ENCODE measurements around the gene TSPAN14. TPM values are rescaled to one million over a fixed set of nuclear protein-coding genes. Genes with fewer than 3 reads are reported as not detected.

Gene TSPAN14
- total RNA-seq, 6 experiments from 2014 or later = 72.9 to 96.2 (median 84.5) TPM

DNA sequence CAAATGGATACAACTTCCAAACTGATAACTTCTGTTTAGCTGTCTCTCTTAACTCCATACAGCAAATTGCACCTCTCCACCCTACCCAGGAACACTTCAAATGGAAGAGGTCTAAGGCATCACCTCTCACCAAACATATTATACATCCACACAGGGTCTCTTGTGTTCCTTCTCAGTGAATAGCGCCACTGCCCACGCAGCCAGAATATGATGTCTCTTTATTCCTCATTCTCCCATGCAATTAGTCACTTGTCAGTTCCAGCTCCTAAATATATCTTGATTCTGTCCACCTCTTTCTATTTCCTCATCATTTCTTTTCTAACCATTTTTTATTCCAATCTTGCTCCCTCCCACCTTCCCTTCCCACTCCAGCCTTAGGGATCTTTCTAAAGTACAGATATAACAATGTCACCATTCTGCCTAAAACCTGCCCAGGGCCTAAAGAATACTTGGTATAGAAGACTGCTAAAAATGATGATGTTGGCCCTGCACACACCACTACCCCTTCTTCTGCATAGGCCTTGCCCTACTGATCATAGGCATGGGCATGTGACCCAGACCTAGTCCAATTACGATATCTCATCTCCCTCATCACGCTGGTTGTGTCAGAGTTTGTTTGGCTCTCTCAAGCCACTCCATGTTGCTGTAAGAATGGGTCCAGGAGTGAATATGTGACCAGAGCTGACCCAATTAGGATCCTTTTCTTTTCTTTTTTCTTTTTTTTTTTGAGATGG, 5.7 kb upstream of the TSPAN14 start:
- DNase-seq = no peak
- Mint-ChIP-seq H3K4me1 (ENCODE audit: low read depth) (peaks cover 33% of the 10 kb centered on the region), H3K4me3 (no peak overlapping the region), H3K27me3 (ENCODE audit: insufficient read depth) (no peaks in the 10 kb centered on the region), H3K9me3 (no peaks in the 10 kb centered on the region), H3K36me3 (ENCODE audit: low read depth) (no peaks in the 10 kb centered on the region), H3K27ac (no peak overlapping the region)
- TF ChIP-seq, protein P1, sequence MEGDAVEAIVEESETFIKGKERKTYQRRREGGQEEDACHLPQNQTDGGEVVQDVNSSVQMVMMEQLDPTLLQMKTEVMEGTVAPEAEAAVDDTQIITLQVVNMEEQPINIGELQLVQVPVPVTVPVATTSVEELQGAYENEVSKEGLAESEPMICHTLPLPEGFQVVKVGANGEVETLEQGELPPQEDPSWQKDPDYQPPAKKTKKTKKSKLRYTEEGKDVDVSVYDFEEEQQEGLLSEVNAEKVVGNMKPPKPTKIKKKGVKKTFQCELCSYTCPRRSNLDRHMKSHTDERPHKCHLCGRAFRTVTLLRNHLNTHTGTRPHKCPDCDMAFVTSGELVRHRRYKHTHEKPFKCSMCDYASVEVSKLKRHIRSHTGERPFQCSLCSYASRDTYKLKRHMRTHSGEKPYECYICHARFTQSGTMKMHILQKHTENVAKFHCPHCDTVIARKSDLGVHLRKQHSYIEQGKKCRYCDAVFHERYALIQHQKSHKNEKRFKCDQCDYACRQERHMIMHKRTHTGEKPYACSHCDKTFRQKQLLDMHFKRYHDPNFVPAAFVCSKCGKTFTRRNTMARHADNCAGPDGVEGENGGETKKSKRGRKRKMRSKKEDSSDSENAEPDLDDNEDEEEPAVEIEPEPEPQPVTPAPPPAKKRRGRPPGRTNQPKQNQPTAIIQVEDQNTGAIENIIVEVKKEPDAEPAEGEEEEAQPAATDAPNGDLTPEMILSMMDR (IDR thresholded peaks at IDR 0.05) = no peak

DNA sequence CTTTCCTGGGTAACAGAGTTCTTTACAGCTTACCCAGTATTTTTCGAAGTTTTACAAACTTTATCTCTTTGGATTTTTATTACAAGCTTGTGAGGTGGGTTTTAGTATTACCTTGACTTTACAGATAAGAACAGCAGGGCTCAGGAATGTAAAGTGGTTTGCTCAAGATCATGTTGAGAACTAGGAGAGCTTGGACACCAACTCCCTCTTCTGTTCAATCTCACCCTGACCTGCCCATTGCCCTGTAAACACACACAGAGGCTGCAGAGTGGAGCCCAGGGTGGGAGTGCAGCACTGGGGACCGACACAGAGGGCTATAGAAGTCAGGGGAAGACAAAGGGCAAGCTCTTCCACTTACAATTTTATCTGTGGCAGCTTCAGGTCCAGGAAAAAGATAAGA, 4.6 kb upstream of the TSPAN14 start:
- H3K9me3 Mint-ChIP-seq = no peaks in the 10 kb centered on the region

DNA sequence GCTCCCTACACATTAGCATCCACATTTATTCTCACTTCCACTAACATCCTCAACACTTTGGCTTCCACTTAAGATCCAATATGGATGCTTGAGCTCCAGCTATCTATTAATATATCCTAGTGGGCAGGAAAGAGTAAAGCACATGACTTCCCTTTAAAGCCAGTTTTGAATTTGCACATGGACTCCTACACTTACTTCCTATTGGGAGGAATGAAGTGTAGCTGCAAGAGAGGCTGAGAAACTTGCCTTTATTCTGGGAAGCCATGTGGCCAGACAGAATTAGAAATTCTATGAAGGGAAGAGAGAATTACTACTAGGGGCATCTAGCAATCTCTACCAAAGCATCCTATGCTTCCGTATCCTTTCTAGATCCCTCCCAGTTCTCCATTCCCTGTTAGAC, 3.0 kb upstream of the TSPAN14 start:
- Mint-ChIP-seq H3K27ac (no peak overlapping the region), H3K9me3 (no peaks in the 10 kb centered on the region), H3K4me1 (ENCODE audit: low read depth) (peaks cover 29% of the 10 kb centered on the region), H3K36me3 (ENCODE audit: low read depth) (peaks cover 9% of the 10 kb centered on the region), H3K27me3 (ENCODE audit: insufficient read depth) (no peaks in the 10 kb centered on the region), H3K4me3 (no peak overlapping the region)
- DNase-seq = no peak
- TF ChIP-seq, protein P1 (IDR thresholded peaks at IDR 0.05) = no peak

More for the DNA sequence above, 4.6 kb upstream of the TSPAN14 start:
- no peaks in the 10 kb centered on the region for H3K27me3 Mint-ChIP-seq (ENCODE audit: insufficient read depth)
- no peak overlapping the region for H3K4me3 Mint-ChIP-seq
- no peaks in the 10 kb centered on the region for H3K36me3 Mint-ChIP-seq (ENCODE audit: low read depth)
- TF ChIP-seq, protein P1 (IDR thresholded peaks at IDR 0.05) = no peak
- DNase-seq = no peak
- peaks cover 26% of the 10 kb centered on the region for H3K4me1 Mint-ChIP-seq (ENCODE audit: low read depth)
- no peak overlapping the region for H3K27ac Mint-ChIP-seq

DNA sequence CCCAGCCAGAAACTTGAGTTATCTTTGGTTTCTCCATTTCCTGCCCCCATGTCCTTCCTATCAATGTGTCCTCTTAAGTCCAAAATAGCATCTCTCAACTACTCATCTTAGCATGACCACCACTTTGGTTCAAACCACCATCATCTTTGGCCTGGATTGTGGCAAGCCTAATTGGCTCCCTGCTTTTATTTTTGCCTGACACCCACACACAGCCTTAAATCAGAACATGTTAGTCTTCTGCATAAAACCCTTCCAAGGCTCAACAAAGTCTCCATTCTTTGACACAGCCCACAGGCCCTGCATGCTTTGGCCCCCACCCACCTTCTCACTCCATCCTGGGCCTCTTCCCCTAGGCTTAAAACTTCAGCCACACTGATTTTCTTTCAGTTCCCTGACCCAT, 2.0 kb upstream of the TSPAN14 start:
- Mint-ChIP-seq H3K4me3 (no peak overlapping the region), H3K27me3 (ENCODE audit: insufficient read depth) (no peaks in the 10 kb centered on the region), H3K27ac (no peak overlapping the region), H3K9me3 (no peaks in the 10 kb centered on the region), H3K36me3 (ENCODE audit: low read depth) (peaks cover 13% of the 10 kb centered on the region), H3K4me1 (ENCODE audit: low read depth) (peaks cover 25% of the 10 kb centered on the region)
- no peak for DNase-seq
- TF ChIP-seq, protein P1 (IDR thresholded peaks at IDR 0.05) = no peak

DNA sequence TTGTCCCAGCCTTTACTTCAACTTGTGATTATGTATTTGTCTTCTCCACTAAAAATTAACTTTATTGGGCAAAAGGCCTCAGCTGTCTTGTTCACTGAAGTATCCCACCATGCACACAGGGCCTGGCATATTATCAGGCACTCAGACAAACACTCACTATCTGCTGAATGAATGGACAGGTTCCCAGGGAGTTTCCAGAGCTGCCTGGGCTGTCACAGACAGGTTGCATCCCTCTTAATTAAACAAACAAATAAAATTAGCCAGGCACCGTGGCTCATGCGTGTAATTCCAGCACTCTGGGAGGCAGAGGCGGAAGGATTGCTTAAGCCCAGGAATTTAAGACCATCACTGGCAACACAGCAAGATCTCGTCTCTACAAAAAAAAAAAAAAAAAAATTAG, 1.5 kb upstream of the TSPAN14 start:
- Mint-ChIP-seq H3K36me3 (ENCODE audit: low read depth) (peaks cover 13% of the 10 kb centered on the region), H3K4me1 (ENCODE audit: low read depth) (peaks cover 24% of the 10 kb centered on the region), H3K4me3 (no peak overlapping the region), H3K27ac (no peak overlapping the region), H3K27me3 (ENCODE audit: insufficient read depth) (no peaks in the 10 kb centered on the region), H3K9me3 (no peaks in the 10 kb centered on the region)
- TF ChIP-seq, protein P1 (IDR thresholded peaks at IDR 0.05) = no peak
- no peak for DNase-seq

Data from HFFc6 (cell line).